H1 (cell line): ENCODE data around the gene CBX2.

ENCODE experiments used
- CEBPB ChIP-seq: IDR thresholded peaks from 2 replicates; pipeline ENCODE4 v1.6.1; 2012; ENCODE audit warnings: low read depth, low read length
- CTCF ChIP-seq, 3 experiments: IDR thresholded peaks; 1 replicate in 2 of 3; 2 replicates in 1 of 3; pipeline versions ENCODE4 v1.5.1 to v1.6.1; 2011; ENCODE audit warnings: low read length in 3 of 3, mild to moderate bottlenecking in 3 of 3, inconsistent platforms in 2 of 3, low read depth in 1 of 3, moderate library complexity in 1 of 3; ENCODE audit not compliant: insufficient read depth in 1 of 3; ENCODE audit errors: control extremely low read depth in 1 of 3
- EP300 ChIP-seq, 2 experiments: IDR thresholded peaks; 1 replicate in 1 of 2; 2 replicates in 1 of 2; pipeline ENCODE4 v1.6.1; 2011 to 2012; ENCODE audit warnings: low read depth in 2 of 2, low read length in 2 of 2, mild to moderate bottlenecking in 2 of 2, borderline replicate concordance in 1 of 2, inconsistent platforms in 1 of 2, moderate library complexity in 1 of 2
- HDAC2 ChIP-seq, 2 experiments: fragments of 300-600 bp in 1 of 2; sonication (generic) in 1 of 2; IDR thresholded peaks; 2 replicates each; pipeline ENCODE4 v1.6.1; 2011 to 2012; ENCODE audit warnings: low read depth in 2 of 2, low read length in 2 of 2, mild to moderate bottlenecking in 2 of 2, moderate library complexity in 2 of 2, borderline replicate concordance in 1 of 2, inconsistent platforms in 1 of 2
- MAX ChIP-seq: IDR thresholded peaks from 2 replicates; pipeline ENCODE4 v1.6.1; 2012; ENCODE audit warnings: inconsistent platforms
- POLR2AphosphoS5 ChIP-seq: IDR thresholded peaks from 2 replicates; pipeline ENCODE4 v1.6.1; 2011; ENCODE audit warnings: low read depth, low read length
- RFX5 ChIP-seq: IDR thresholded peaks from 2 replicates; pipeline ENCODE4 v1.6.1; 2011; ENCODE audit warnings: low read depth, low read length, improper control_type of control experiment, borderline replicate concordance
- TAF7 ChIP-seq: optimal IDR thresholded peaks from 2 replicates; pipeline ENCODE3; 2011; ENCODE audit warnings: low read depth, mild to moderate bottlenecking, inconsistent platforms, low read length, moderate library complexity, borderline replicate concordance
- TCF12 ChIP-seq: IDR thresholded peaks from 2 replicates; pipeline ENCODE4 v1.6.1; 2011; ENCODE audit warnings: low read depth, mild to moderate bottlenecking, low read length

GRCh38 chr17:79820959-79821330, 43.0 kb downstream of the CBX2 start:
- no peak for TF ChIP-seq CTCF (IDR thresholded peaks at IDR 0.05; ENCODE audit: control extremely low read depth in 1 of 3, insufficient read depth in 1 of 3, low read depth in 1 of 3, low read length in 3 of 3)
- no peak for TF ChIP-seq TCF12
- no peak for TF ChIP-seq MAX
- no peak for TF ChIP-seq EP300 (IDR thresholded peaks at IDR 0.05; ENCODE audit: borderline replicate concordance in 1 of 2, low read depth in 2 of 2, low read length in 2 of 2)
- TF ChIP-seq HDAC2 (IDR thresholded peaks at IDR 0.05; ENCODE audit: borderline replicate concordance in 1 of 2, low read depth in 2 of 2, low read length in 2 of 2), result no peak
- no peak for TF ChIP-seq CEBPB
- TF ChIP-seq POLR2AphosphoS5, result no peak
- TF ChIP-seq TAF7, result no peak
- TF ChIP-seq RFX5, result no peak
